Measurements from ENCODE around the gene CTSZ. TPM values are rescaled to one million over a fixed set of nuclear protein-coding genes. Genes with fewer than 3 reads are reported as not detected.

CTSZ gene
- total RNA-seq = 113 and 136 TPM in 2 replicates

DNA sequence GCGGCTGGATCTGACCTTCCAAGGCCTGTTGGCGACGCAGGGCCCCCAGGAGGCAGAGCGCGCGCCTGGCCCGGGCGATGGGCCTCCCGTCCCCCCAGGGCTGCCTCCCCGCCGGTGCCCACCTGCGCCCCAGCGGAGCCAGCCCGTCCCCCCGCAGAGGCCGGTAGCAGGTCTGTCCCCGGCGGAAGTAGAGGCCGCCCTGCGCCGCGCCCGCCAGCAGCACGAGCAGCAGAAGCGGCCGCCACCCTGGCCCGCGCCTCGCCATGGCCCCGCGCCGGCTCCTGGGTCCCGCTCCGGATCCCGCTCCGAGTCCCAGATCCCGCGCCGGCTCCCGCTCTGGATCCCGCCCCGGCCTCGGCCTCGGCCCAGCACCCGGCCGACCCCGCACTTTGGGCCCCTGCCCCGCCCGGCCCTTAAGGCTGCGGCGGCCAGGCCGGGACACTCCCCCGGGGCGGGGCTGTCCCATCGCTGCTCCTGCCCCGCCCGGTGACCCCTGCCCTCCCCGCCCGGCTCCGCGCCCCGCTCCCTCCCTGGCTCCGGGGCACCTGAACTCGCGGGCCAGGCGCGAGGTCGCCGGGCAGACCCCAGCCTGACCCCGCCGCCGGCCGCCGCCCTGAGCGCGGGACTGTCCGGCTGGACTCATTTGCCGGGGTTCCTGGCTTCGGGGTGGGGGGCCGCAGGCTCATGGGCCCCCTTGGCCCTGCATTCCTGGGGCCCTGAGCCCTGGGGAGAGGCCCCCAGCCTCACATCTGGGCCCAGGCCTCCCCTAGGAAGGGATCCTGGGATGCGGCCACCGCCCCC lies at the start of gene CTSZ:
CTSZ (minus strand) TSS at position 391 of the 801 bp plus-strand sequence; CDS start at position 265, 126 bp downstream.

DNA sequence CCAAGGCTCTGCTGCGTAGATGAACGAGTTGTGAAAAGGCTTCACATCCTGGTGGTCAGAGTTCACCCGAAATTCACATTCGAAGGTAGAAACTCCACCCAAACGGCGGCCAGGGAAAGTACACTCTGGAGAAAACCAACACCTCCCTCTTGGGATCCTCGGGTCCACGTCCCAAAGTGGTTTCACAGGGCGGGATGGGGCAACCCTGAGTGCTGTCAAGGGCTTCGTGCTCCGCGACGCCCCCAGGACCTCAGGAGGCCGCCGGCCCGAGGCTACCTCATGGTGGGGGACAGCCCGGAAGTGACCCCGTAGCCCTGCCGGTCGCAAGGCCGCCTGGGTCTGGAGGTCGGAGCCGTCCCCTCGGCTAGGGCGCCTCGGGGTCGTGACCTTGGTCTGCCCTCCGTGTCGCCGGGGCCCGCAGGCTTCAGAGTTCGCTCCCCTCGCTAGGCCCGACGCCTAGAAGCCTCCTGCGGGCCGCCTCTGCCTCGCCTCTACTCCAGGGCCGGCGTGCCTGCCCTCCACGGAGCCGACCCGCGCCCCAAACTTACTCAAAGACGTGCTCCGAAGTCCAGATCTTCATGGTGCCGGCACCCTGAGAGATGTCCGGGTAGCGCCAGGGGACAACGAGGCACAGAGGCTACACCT lies 35.2 kb upstream of the CTSZ start, which contains the start of gene PRELID3B:
PRELID3B (minus strand) TSS at position 636 of the 645 bp plus-strand sequence; CDS start at position 580, 56 bp downstream.

DNA sequence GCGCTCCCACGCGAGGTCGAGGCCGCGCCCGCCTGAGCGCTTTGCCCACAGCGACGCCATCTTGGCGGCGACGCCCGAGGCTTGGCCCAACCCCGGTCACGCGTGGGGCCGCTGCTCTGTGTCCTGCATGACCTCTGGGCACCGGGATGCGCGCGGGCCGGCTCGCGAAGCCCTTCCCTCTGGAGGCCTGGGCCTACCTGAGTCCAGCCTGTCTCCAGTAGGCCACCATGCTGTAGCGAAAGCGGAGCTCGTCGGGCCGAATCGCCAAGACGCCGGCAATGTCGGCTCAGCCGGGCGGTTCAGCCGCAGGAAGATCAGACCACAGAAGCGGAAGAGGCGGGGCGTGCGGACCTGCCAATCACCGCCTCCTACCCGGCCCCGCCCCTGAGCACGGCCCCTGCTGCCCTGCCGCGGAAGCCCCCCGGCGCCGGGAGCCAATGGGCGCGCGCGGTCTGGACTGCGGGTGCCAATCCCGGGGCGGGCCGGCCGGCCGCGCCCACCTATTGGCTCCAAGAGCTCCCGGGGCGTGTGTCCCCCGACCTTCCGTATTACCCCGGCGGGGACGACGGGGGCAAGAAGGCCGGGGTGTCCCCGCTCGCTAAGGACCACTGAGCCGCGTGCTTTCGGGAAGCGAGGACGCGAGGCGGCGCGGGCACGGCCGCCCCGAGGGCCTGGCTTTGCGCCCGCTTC lies 25.1 kb upstream of the CTSZ start, which contains the start of gene ATP5F1E:
ATP5F1E (minus strand) TSS at position 313 of the 690 bp plus-strand sequence; CDS start at position 229, 84 bp downstream.

DNA sequence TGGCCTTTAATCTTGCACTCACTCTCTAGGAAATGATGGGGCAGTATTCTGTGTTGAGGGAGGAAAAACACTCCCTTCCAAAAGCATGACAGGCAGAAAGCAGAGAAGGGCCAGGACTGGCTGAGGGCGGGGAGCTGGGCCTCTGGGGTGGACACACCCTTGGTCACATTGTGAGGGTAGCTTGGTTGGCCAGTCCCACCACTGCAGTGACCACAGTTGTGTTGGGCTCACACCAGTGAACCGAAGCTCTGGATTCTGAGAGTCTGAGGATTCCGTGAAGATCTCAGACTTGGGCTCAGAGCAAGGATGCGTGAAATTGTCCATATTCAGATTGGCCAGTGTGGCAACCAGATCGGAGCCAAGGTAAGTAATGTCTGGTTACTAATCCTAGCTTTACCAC lies 12.2 kb upstream of the CTSZ start, which contains the start of gene TUBB1:
TUBB1 (plus strand) TSS at position 213 of the 400 bp plus-strand sequence; CDS start at position 307, 94 bp downstream.

DNA sequence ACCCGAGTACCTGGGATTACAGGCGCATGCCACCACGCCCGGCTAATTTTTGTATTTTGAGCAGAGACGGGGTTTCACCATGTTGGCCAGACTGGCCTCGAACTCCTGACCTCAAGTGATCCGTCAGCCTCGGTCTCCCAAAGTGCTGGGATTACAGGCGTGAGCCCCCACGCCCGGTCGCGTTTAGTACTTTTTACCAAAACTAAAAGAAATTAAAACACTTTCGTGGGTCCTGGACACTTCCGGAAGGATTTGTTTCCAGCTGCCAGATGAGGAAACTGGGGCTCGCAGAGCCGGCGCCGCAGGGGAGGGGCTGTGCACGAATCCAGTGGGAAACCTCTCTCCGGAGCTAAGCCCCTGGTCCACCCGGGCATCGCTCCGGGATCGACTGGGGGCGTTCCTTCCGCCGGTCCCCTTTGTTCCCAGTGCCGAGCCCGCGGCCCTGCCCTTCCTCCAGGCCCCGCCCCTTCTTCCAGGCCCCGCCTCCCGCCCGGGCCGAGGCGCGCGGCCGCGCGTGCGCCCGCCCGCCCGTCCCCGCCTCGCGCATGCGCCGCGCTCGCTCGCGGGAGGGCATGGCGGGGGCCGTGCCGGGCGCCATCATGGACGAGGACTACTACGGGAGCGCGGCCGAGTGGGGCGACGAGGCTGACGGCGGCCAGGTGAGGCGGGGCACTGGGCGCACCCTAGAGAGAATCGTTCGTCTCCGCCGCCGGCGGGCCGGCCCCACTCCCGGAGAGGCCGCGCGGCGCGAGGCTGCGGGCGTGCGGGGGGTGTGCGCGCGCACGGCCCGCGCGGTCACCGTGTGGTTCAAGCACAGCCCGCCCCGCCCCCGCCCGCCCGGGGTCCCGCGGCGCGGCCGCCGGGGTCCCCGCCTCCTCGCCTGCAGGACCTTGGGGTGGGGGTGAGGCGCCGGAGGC lies 26.1 kb downstream of the CTSZ start, which contains the start of gene NELFCD:
NELFCD (plus strand) TSS at position 546 of the 917 bp plus-strand sequence; CDS start at position 600, 54 bp downstream.

Other genes with a start within 250 kb of the CTSZ start
- 0.49 and 0.75 TPM in 2 replicates for gene GNAS-AS1, start 156.4 kb downstream of the CTSZ start, total RNA-seq
- 647 and 679 TPM in 2 replicates for gene GNAS, start 154.5 kb downstream of the CTSZ start, total RNA-seq
- gene NELFCD, start 26.0 kb downstream of the CTSZ start, total RNA-seq = 27.8 and 31.4 TPM in 2 replicates
- gene TUBB1, start 12.2 kb upstream of the CTSZ start, total RNA-seq = not detected in 2 replicates
- 18.9 TPM in 2 replicates for gene ATP5F1E, start 25.1 kb upstream of the CTSZ start, total RNA-seq
- 19.5 and 22.3 TPM in 2 replicates for gene PRELID3B, start 35.5 kb upstream of the CTSZ start, total RNA-seq
- not detected in 2 replicates for gene ZNF831, start 156.6 kb upstream of the CTSZ start, total RNA-seq